HepG2 (cell line): ENCODE measurements around the gene CEBPE. TPM values are rescaled to one million over a fixed set of nuclear protein-coding genes. Genes with fewer than 3 reads are reported as not detected.

Source experiments
- CHCHD3 ChIP-seq: sonication (generic); formaldehyde crosslinking; IDR thresholded peaks from 2 replicates; pipeline ENCODE4 v1.8.0; 2022; ENCODE audit warnings: mild to moderate bottlenecking, missing genetic modification reagents, moderate library complexity
- NR3C1 ChIP-seq: sonication (generic); formaldehyde crosslinking; IDR thresholded peaks from 2 replicates; pipeline ENCODE4 v1.4.0; 2020; ENCODE audit warnings: missing genetic modification reagents
- SMYD3 ChIP-seq: sonication (generic); formaldehyde crosslinking; IDR thresholded peaks from 2 replicates; pipeline ENCODE4 v1.8.1; 2023; ENCODE audit warnings: mild to moderate bottlenecking, missing genetic modification reagents
- ZBTB44 ChIP-seq: sonication (generic); formaldehyde crosslinking; IDR thresholded peaks from 2 replicates; pipeline ENCODE4 v1.4.0; 2020; ENCODE audit warnings: missing genetic modification reagents
- ZBTB7B ChIP-seq: sonication (generic); formaldehyde crosslinking; IDR thresholded peaks from 2 replicates; pipeline ENCODE4 v1.4.0; 2020; ENCODE audit warnings: missing genetic modification reagents
- ZNF446 ChIP-seq: sonication (generic); formaldehyde crosslinking; IDR thresholded peaks from 2 replicates; pipeline ENCODE4 v1.5.0; 2020; ENCODE audit warnings: mild to moderate bottlenecking, missing genetic modification reagents
- ZNF646 ChIP-seq: sonication (generic); formaldehyde crosslinking; IDR thresholded peaks from 2 replicates; pipeline ENCODE4 v1.9.0; 2021; ENCODE audit warnings: mild to moderate bottlenecking, missing genetic modification reagents
- ZSCAN29 ChIP-seq: sonication (generic); formaldehyde crosslinking; conservative IDR thresholded peaks from 2 replicates; pipeline ENCODE4 v1.4.0; 2020; ENCODE audit warnings: mild to moderate bottlenecking, missing genetic modification reagents
- polyA plus RNA-seq, 8 experiments: library from polyadenylated mRNA; depleted of rRNA in 3 of 8; stranded (reverse) in 7 of 8; unstranded in 1 of 8; fragments of >200 nt; fragmentation: Illumina TruSeq in 4 of 8; extraction: Trizol in 4 of 8; gene quantifications; 2 replicates each; pipeline versions ENCODE4 v1.2.1 to v1.2.3, GENCODE V29; 2011 to 2016; ENCODE audit warnings: low read depth in 4 of 8, missing spikeins in 1 of 8, mixed read lengths in 1 of 8; ENCODE audit not compliant: insufficient read depth in 1 of 8
- total RNA-seq, 5 experiments: library from RNA; depleted of rRNA; stranded (reverse); fragments of >200 nt; fragmentation: Illumina TruSeq; extraction: Trizol; gene quantifications; 2 replicates each; pipeline ENCODE4 v1.2.3, GENCODE V29; 2016; ENCODE audit warnings: low read depth in 1 of 5

The CEBPE gene
- total and polyA plus RNA-seq, 2 of the 13 experiments (the other 11 are each of a cell fraction or from before 2014, with no cell fraction given) = 0.09 to 0.11 TPM

GRCh38 chr14:23076785-23077408 is 42.2 kb downstream of the CEBPE start (continued):
- TF ChIP-seq ZBTB44 (no peak), ZNF646 (CRISPR knock-in tag) (no peak), ZBTB7B (CRISPR knock-in tag) (0 out of 2 replicates have a peak, but pooled peaks have one; percentile 43), ZSCAN29 (CRISPR knock-in tag) (no peak), ZNF446 (CRISPR knock-in tag) (no peak), SMYD3 (CRISPR knock-in tag) (0 out of 2 replicates have a peak, but pooled peaks have one; percentile 56), CHCHD3 (CRISPR knock-in tag) (no peak), NR3C1 (CRISPR knock-in tag) (no peak)
